ENCODE measurements around the gene ATP5PD. TPM values are rescaled to one million over a fixed set of nuclear protein-coding genes. Genes with fewer than 3 reads are reported as not detected.
"Not testable (repeated sequence)": the region's sequence is repeated elsewhere in the genome, so short reads cannot be mapped to it uniquely, and the experiment has no call there.

Gene ATP5PD
- polyA plus RNA-seq, 1 donor (not counting 4 experiments of a cell fraction or from before 2014, with no cell fraction given): 276 TPM

DNA sequence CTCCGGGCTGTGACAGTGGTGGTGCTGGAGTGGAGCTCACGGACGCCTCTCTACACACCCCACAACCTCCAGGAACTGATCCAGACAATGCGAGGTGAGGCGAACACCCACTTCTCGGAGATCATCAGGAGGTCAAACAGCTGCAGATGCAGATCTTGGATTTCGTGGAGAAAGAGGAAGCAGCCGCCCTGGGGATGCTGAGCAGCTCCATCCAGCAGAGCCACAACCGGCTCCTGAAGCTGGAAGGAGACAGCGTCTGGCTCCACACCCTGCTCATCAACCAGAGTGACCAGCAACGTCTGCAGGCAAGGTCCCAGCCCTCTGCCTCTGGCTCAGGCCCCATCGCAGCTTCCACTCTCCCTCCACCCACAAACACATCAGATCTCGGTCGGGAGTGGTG, 27.8 kb upstream of the ATP5PD start:
- H3K36me3 ChIP-seq (ENCODE audit: control insufficient read depth in 2 of 2, extremely low read depth in 1 of 2, insufficient read depth in 2 of 2, low read length in 2 of 2): no peaks in the 10 kb centered on the region
- no peaks in the 10 kb centered on the region for H4K20me1 ChIP-seq (ENCODE audit: control insufficient read depth, extremely low read depth, insufficient read depth, low read length)
- H3K4me1 ChIP-seq (ENCODE audit: control insufficient read depth, extremely low read depth, insufficient read depth, low read length): peaks cover 19% of the 10 kb centered on the region
- TF ChIP-seq EZH2 (IDR thresholded peaks at IDR 0.05; ENCODE audit: low read length): no peak
- TF ChIP-seq, protein P1, sequence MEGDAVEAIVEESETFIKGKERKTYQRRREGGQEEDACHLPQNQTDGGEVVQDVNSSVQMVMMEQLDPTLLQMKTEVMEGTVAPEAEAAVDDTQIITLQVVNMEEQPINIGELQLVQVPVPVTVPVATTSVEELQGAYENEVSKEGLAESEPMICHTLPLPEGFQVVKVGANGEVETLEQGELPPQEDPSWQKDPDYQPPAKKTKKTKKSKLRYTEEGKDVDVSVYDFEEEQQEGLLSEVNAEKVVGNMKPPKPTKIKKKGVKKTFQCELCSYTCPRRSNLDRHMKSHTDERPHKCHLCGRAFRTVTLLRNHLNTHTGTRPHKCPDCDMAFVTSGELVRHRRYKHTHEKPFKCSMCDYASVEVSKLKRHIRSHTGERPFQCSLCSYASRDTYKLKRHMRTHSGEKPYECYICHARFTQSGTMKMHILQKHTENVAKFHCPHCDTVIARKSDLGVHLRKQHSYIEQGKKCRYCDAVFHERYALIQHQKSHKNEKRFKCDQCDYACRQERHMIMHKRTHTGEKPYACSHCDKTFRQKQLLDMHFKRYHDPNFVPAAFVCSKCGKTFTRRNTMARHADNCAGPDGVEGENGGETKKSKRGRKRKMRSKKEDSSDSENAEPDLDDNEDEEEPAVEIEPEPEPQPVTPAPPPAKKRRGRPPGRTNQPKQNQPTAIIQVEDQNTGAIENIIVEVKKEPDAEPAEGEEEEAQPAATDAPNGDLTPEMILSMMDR (optimal IDR thresholded peaks at IDR 0.05 in 1 of 3, IDR thresholded peaks at IDR 0.05 in 1 of 3, conservative IDR thresholded peaks at IDR 0.05 in 1 of 3; ENCODE audit: extremely low read depth in 1 of 3, insufficient read depth in 2 of 3, low read length in 3 of 3): no peak
- no peak overlapping the region for H3K4me3 ChIP-seq (ENCODE audit: control insufficient read depth in 2 of 3, extremely low read depth in 1 of 3, insufficient read depth in 2 of 3, low read depth in 1 of 3, low read length in 3 of 3)
- dilution Hi-C loops (cut with MboI; ENCODE audit: extremely low pct_ligation_motif_present, low sequenced_read_pairs): no loop called here
- H3K79me2 ChIP-seq (ENCODE audit: control insufficient read depth, insufficient read depth, low read length): no peaks in the 10 kb centered on the region
- no peaks in the 10 kb centered on the region for H3K27me3 ChIP-seq (ENCODE audit: control insufficient read depth, extremely low read depth, insufficient read depth, low read length)
- H2AFZ ChIP-seq (ENCODE audit: control insufficient read depth, low read length): no peak overlapping the region
- no peaks in the 10 kb centered on the region for H3K9me1 ChIP-seq (ENCODE audit: control insufficient read depth, extremely low read depth, insufficient read depth, low read length)
- no peak overlapping the region for H3K27ac ChIP-seq (ENCODE audit: control insufficient read depth, insufficient read depth, low read length)
- FAIRE-seq: no peak
- H3K9me3 ChIP-seq (ENCODE audit: control insufficient read depth, low read depth, low read length): no peaks in the 10 kb centered on the region
- H3K4me2 ChIP-seq (ENCODE audit: control insufficient read depth, extremely low read depth, insufficient read depth, low read depth, low read length): no peak overlapping the region
- no peak overlapping the region for H3K9ac ChIP-seq (ENCODE audit: control insufficient read depth, extremely low read depth, insufficient read depth, low read length)
- no peak for DNase-seq (ENCODE audit: low read depth, low spot score)

- dilution Hi-C loops (cut with MboI; ENCODE audit: extremely low pct_ligation_motif_present, low sequenced_read_pairs): no loop called here
- Histone ChIP-seq H3K9me3 (ENCODE audit: control insufficient read depth, low read depth, low read length) (no peaks in the 10 kb centered on the region), H3K9me1 (ENCODE audit: control insufficient read depth, extremely low read depth, insufficient read depth, low read length) (no peaks in the 10 kb centered on the region), H3K79me2 (ENCODE audit: control insufficient read depth, insufficient read depth, low read length) (no peaks in the 10 kb centered on the region), H3K4me1 (ENCODE audit: control insufficient read depth, extremely low read depth, insufficient read depth, low read length) (peaks cover 10% of the 10 kb centered on the region), H3K4me3 (ENCODE audit: control insufficient read depth in 2 of 3, extremely low read depth in 1 of 3, insufficient read depth in 2 of 3, low read depth in 1 of 3, low read length in 3 of 3) (no peak overlapping the region), H3K27ac (ENCODE audit: control insufficient read depth, insufficient read depth, low read length) (no peak overlapping the region), H3K27me3 (ENCODE audit: control insufficient read depth, extremely low read depth, insufficient read depth, low read length) (no peaks in the 10 kb centered on the region), H4K20me1 (ENCODE audit: control insufficient read depth, extremely low read depth, insufficient read depth, low read length) (no peaks in the 10 kb centered on the region), H3K36me3 (ENCODE audit: control insufficient read depth in 2 of 2, extremely low read depth in 1 of 2, insufficient read depth in 2 of 2, low read length in 2 of 2) (no peaks in the 10 kb centered on the region), H3K9ac (ENCODE audit: control insufficient read depth, extremely low read depth, insufficient read depth, low read length) (no peak overlapping the region), H3K4me2 (ENCODE audit: control insufficient read depth, extremely low read depth, insufficient read depth, low read depth, low read length) (no peak overlapping the region), H2AFZ (ENCODE audit: control insufficient read depth, low read length) (no peak overlapping the region)
- TF ChIP-seq, protein P1 (optimal IDR thresholded peaks at IDR 0.05 in 1 of 3, IDR thresholded peaks at IDR 0.05 in 1 of 3, conservative IDR thresholded peaks at IDR 0.05 in 1 of 3; ENCODE audit: extremely low read depth in 1 of 3, insufficient read depth in 2 of 3, low read length in 3 of 3): no peak
- no peak for DNase-seq (ENCODE audit: low read depth, low spot score)
- FAIRE-seq: no peak
Observed at GRCh38 chr17:75073618-75074047, 26.9 kb upstream of the ATP5PD start.

DNA sequence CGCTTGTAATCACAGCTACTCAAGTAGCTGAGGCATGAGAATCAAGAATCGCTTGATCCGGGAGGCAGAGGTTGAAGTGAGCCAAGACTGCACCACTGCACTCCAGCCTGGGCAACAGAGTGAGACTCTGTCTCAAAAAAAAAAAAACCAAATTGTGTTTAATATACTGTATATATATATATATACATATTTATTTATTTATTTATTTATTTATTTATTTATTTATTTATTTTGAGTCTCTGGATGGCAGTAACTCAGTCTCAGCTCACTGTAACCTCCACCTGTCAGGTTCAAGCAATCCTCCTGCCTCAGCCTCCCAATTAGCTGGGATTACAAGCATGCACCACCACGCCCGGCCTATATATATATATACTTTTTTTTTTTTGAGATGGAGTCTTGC, 26.1 kb upstream of the ATP5PD start:
- H3K36me3 ChIP-seq (ENCODE audit: control insufficient read depth in 2 of 2, extremely low read depth in 1 of 2, insufficient read depth in 2 of 2, low read length in 2 of 2); FAIRE-seq; H3K27ac ChIP-seq (ENCODE audit: control insufficient read depth, insufficient read depth, low read length); H4K20me1 ChIP-seq (ENCODE audit: control insufficient read depth, extremely low read depth, insufficient read depth, low read length); H2AFZ ChIP-seq (ENCODE audit: control insufficient read depth, low read length); DNase-seq (ENCODE audit: low read depth, low spot score); H3K27me3 ChIP-seq (ENCODE audit: control insufficient read depth, extremely low read depth, insufficient read depth, low read length); H3K79me2 ChIP-seq (ENCODE audit: control insufficient read depth, insufficient read depth, low read length); H3K9me3 ChIP-seq (ENCODE audit: control insufficient read depth, low read depth, low read length); H3K9ac ChIP-seq (ENCODE audit: control insufficient read depth, extremely low read depth, insufficient read depth, low read length); H3K4me2 ChIP-seq (ENCODE audit: control insufficient read depth, extremely low read depth, insufficient read depth, low read depth, low read length); H3K4me1 ChIP-seq (ENCODE audit: control insufficient read depth, extremely low read depth, insufficient read depth, low read length); H3K4me3 ChIP-seq (ENCODE audit: control insufficient read depth in 2 of 3, extremely low read depth in 1 of 3, insufficient read depth in 2 of 3, low read depth in 1 of 3, low read length in 3 of 3); H3K9me1 ChIP-seq (ENCODE audit: control insufficient read depth, extremely low read depth, insufficient read depth, low read length); dilution Hi-C loops (cut with MboI; ENCODE audit: extremely low pct_ligation_motif_present, low sequenced_read_pairs): not testable (repeated sequence)

DNA sequence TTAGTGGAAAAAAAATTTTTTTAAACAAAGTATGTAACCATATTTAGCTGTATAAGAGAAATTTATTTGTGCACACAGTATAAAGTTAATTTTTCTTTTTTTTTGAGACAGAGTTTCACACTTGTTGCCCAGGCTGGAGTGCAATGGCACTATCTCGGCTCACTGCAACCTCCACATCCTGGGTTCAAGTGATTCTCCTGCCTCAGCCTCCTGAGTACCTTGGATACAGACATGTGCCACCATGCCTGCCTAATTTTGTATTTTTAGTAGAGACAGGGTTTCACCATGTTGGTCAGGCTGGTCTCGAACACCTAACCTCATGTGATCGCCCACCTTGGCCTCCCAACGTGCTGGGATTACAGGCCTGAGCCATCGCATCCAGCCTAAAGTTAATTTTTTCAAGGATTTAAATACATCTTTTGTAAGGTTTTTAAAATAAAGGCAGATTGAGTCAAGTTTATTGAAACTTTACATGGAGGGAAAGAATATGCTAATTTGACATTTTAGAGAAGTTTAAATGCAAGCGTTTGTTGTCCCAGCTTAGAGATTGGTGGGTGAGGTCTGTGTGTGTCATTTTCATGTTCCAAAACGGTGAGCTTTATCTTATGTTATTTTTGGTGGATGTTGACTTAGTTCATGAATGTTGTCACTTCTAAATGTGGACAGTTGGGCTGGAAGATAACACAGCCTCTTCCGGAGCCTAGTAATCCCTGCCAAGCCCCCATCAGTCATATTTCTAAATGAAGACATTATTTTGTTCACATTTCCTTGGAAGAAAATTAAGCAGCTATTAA, 24.9 kb upstream of the ATP5PD start:
- H3K9ac ChIP-seq (ENCODE audit: control insufficient read depth, extremely low read depth, insufficient read depth, low read length); H3K9me3 ChIP-seq (ENCODE audit: control insufficient read depth, low read depth, low read length); H3K27me3 ChIP-seq (ENCODE audit: control insufficient read depth, extremely low read depth, insufficient read depth, low read length); dilution Hi-C loops (cut with MboI; ENCODE audit: extremely low pct_ligation_motif_present, low sequenced_read_pairs); H3K4me2 ChIP-seq (ENCODE audit: control insufficient read depth, extremely low read depth, insufficient read depth, low read depth, low read length); H3K9me1 ChIP-seq (ENCODE audit: control insufficient read depth, extremely low read depth, insufficient read depth, low read length); H2AFZ ChIP-seq (ENCODE audit: control insufficient read depth, low read length); H3K79me2 ChIP-seq (ENCODE audit: control insufficient read depth, insufficient read depth, low read length); H3K36me3 ChIP-seq (ENCODE audit: control insufficient read depth in 2 of 2, extremely low read depth in 1 of 2, insufficient read depth in 2 of 2, low read length in 2 of 2); H3K4me3 ChIP-seq (ENCODE audit: control insufficient read depth in 2 of 3, extremely low read depth in 1 of 3, insufficient read depth in 2 of 3, low read depth in 1 of 3, low read length in 3 of 3); DNase-seq (ENCODE audit: low read depth, low spot score); H3K4me1 ChIP-seq (ENCODE audit: control insufficient read depth, extremely low read depth, insufficient read depth, low read length); H3K27ac ChIP-seq (ENCODE audit: control insufficient read depth, insufficient read depth, low read length); FAIRE-seq; H4K20me1 ChIP-seq (ENCODE audit: control insufficient read depth, extremely low read depth, insufficient read depth, low read length): not testable (repeated sequence)

Measured in keratinocyte (primary cell).